G401 (cell line): ENCODE measurements around the gene CIAO2A. TPM values are rescaled to one million over a fixed set of nuclear protein-coding genes. Genes with fewer than 3 reads are reported as not detected.

Experiments
- DNase-seq: peaks from one replicate; pipeline ENCODE4 v3.0.0-alpha.2; 2015; ENCODE audit warnings: low spot score
- in situ Hi-C: cut with HindIII; loops from 2 replicates; pipeline ENCODE4 v1.10.0; 2016; ENCODE audit warnings: low sequenced_read_pairs, mixed read lengths
- total RNA-seq: library from RNA; depleted of rRNA; stranded (reverse); fragments of >200 nt; shearing (Covaris generic); gene quantifications from 2 replicates; pipeline ENCODE4 v1.2.3, GENCODE V29; 2014

The CIAO2A gene
- total RNA-seq, 1 experiment from 2014 or later = 233 TPM

- in situ Hi-C loops = no loop called here
- no peak for DNase-seq
Measured at GRCh38 chr15:64050281-64051092, 43.2 kb downstream of the CIAO2A start.

- in situ Hi-C loops = no loop called here
- DNase-seq = no peak
Measured at GRCh38 chr15:64048781-64049460, 44.7 kb downstream of the CIAO2A start.

DNA sequence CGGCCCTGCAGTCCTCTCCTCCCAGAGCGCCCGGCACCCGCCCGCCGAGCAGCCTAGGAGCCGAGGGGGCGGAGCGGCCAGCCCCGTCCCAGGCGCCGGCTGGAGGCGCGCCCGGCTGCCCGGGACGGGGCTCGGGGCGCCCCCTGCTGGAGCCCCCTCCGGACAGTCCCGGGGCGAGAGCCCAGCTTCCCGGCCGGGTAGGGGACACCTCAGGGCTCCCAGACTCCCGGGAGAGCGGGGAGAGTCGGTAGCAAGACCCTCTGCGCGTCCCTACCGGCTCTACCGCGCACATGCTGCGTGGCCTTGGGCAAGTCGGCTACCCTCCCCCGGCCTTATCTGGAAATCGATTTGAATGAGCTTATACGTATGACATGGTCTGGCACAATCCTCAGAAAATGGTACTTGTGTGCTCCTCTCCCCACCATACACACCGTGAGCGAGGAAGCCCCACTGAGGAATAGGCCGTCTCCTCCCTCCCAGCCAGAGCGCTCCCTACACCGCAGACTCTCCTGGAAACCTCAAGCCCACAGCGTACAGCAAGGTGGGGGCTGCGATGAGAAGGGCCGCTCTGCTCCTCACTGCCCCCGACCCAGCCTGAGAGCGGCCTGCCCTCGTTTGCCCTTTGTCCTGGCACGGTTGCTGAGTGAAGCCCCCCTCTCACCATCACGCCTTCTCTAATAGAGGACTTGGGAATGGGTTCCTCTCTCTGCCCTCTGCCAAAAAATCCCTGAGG lies 47.1 kb downstream of the CIAO2A start, which contains the start of gene DAPK2:
Gene DAPK2 (minus strand): TSS at position 65 of the 733 bp plus-strand sequence. CDS start 6,224 bp downstream, outside the sequence.
- in situ Hi-C loops = no loop called here
- peak; percentile 40 for DNase-seq

DNA sequence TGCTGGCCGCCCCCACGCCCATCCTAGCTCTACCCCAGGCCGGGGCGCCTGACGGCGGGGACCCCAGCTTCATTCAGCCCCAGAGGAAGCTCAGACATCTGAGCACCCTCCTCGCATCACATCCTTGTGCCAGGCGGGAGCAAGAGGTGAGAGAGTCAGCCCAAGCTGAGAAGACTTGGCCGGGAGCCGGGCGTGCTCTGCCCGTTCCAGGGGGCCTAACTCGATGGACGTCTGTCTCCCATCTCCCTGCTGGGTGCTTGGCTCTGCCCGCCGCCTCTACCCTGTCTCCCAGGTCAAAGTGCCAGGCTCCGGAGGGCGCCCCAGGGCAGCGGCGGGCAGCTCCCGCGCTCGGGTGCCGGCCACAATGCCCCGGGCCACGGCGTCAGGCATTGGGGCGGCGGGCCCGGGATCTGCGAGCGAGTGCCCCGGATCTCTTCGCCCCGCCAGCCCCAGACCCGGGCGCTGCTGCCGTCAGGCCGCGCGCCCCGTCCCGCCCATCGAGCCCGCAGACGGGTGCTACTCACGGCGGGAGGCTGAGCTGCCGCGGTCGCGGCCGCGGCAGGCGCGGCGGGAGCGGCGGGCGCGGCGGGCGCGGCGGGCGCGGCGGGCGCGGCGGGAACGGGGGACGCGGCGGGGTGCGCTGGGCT lies 47.7 kb downstream of the CIAO2A start:
- DNase-seq = no peak
- in situ Hi-C loops = no loop called here

GRCh38 chr15:64045101-64045435 lies 48.6 kb downstream of the CIAO2A start:
- DNase-seq = no peak
- in situ Hi-C loops = no loop called here

GRCh38 chr15:64044300-64045100 lies 49.1 kb downstream of the CIAO2A start:
- in situ Hi-C loops = no loop called here
- no peak for DNase-seq

- in situ Hi-C loops = no loop called here
- no peak for DNase-seq
Measured at GRCh38 chr15:64038878-64039610, 54.6 kb downstream of the CIAO2A start.

- DNase-seq = no peak
- in situ Hi-C loops = no loop called here
Measured at GRCh38 chr15:64037966-64038365, 55.7 kb downstream of the CIAO2A start.

DNA sequence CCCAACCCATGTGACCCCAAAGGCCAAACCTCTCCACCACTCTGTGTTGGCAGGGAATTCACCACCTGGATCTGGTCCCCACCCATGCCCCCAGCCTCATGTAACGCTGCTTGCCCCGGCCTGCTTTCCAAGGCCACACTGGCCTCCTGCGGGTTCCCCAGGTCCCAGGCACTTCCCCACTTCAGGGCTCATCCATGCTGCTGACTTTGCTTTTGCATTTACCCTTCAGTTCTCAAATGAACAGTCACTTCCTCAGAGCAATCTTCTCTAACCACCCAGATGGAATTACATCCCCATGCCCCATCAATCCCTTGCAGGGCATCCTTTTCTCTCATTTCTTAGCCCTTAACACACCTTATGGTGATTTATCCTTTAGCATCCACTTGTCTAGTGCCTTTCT lies 56.5 kb downstream of the CIAO2A start:
- DNase-seq = no peak
- in situ Hi-C loops = no loop called here

DNA sequence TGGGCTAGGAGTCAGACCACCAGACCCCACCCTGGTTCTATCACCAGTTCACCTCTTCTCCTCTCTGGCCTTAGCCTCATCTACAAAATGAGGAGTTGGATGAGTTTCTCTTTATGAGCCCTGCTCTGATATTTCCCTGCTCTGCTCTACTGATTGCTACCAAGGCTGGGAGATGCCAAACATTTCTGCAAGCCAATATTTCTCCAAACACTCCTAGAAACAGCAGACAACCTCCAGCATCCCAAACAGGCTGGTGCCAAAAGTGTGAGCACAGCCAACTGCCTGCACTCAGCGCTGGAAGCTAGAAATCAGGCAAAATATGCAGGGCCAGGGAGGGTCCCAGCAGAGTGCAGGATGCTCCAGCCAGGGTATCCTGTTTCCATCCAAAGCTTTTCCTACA lies 58.1 kb downstream of the CIAO2A start:
- peak; percentile 18 for DNase-seq
- in situ Hi-C loops = no loop called here

DNA sequence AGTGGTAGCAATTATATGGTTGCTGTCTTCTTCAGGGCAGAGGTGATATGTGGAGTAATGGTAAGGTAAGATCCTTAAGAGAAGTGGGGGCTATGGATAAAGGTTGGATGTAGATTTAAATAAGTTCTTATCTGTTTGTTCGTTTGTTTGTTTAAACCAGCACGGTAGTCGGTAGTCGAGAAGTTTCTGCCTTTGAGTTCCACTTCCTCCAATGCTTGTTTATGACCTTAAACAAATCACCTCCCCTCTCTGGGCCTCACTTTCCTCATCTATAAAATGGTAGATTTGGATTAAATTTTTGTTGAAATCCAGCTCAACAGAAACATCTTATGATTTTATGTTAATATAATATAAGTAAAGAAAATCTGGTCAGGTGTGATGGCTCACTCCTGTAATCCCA lies 59.1 kb downstream of the CIAO2A start:
- in situ Hi-C loops = no loop called here
- DNase-seq = no peak

DNA sequence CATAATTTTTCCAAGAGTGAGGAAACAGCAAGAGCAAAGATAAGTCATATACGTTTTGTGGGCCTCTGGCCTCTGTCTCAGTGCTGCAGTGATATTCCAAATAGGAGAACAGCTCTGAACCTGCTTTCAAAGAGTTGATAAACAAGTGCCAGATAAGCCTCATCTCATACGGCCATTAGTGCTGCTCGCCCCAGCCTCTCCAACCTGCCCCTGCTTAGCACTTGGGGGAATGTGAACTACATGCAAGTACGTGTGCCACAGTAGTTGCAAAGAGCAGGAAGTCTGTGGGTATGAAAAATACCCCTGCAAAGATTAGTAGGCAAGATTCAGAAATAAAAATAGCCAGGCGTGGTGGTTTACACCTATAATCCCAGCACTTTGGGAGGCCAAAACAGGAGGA lies 61.3 kb downstream of the CIAO2A start:
- in situ Hi-C loops = no loop called here

GRCh38 chr15:64030123-64030522 lies 63.5 kb downstream of the CIAO2A start:
- no peak for DNase-seq
- in situ Hi-C loops = no loop called here

More for the DNA sequence above, 61.3 kb downstream of the CIAO2A start:
- no peak for DNase-seq

- in situ Hi-C loops = no loop called here
- no peak for DNase-seq
Measured at GRCh38 chr15:64029633-64030032, 64.0 kb downstream of the CIAO2A start.

DNA sequence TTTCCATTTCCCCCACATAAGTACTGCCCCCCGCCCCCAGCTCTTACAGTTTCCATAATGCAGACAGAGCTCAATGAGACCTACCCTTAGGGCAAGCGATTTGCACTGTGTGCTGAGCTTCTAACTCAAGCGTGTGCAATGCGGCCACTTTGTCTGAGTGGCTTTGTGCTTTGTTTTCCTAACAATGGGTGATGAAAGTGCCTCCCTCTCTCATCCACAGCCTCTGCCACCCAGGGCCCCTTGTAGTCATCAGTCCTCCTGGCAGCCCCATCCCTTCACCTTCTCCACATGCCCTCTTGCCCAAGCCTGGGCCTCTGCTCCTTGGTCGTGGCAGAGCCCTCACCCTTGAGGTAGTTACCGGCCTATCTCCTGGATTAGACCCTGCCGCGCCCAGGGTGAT lies 64.5 kb downstream of the CIAO2A start:
- in situ Hi-C loops = no loop called here
- no peak for DNase-seq

DNA sequence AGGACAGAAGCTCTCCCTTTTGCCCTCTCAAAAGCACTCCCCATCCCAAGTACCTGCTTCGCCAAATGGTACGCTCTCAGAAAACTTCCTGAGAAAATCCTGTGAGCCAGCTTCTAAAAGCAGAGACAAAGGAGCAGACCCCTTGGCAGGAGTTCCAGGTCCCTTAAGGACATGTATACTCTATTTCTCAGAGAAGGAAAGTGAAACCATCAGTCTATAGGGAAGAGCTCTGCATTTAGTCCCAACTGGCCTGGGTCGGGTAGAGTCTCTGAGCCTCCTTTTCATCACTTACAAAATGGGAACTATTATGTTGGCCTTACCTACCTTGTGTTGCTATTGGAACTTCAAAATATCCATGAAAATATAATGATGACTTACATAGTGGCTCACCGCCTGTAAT lies 67.0 kb downstream of the CIAO2A start:
- in situ Hi-C loops = no loop called here
- no peak for DNase-seq

DNA sequence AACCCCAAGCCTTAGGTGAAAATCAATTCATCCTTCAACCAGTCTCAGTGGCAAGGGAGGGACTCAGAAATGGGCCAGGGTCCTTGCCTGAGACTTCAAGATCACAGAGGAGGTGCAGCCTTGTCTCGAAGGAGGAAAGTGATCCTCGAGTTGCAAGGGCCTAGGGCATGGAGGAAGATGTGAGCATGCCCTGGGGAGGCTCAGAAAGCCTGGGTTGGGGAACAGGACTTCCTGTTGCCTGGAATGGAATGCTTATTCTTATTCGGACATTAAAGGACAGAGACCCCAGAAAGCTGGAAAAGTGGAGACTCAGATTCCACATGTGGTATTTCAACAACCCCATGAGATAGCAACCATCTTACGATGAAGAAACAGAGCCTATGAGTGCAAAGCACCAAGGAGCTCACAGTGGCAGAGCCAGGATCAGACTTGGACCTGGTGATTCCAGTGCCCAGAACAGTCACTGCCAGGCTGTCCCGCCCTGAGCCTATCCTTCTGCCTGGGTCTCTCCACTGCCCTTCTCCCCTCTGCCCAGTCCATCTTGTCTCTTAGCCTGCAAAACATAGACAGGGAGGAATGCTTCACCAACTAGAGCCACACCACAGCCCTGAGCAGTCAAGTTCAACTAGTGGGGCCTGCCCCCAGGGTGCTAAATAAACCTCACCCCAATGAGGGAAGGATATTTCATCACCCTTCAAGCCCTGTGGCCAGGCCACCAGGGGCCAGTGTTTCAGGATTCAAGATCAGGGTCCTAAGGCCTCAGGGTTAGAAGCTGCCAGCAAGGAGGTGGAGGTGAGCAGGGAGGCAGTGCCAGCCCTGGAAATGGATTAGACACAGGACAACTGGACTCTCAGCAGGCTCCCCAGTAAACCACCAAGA lies 69.2 kb downstream of the CIAO2A start:
- in situ Hi-C loops = no loop called here

More for the DNA sequence above, 69.2 kb downstream of the CIAO2A start:
- no peak for DNase-seq
